ENCODE measurements around the gene BAIAP2.

BAIAP2 gene

DNA sequence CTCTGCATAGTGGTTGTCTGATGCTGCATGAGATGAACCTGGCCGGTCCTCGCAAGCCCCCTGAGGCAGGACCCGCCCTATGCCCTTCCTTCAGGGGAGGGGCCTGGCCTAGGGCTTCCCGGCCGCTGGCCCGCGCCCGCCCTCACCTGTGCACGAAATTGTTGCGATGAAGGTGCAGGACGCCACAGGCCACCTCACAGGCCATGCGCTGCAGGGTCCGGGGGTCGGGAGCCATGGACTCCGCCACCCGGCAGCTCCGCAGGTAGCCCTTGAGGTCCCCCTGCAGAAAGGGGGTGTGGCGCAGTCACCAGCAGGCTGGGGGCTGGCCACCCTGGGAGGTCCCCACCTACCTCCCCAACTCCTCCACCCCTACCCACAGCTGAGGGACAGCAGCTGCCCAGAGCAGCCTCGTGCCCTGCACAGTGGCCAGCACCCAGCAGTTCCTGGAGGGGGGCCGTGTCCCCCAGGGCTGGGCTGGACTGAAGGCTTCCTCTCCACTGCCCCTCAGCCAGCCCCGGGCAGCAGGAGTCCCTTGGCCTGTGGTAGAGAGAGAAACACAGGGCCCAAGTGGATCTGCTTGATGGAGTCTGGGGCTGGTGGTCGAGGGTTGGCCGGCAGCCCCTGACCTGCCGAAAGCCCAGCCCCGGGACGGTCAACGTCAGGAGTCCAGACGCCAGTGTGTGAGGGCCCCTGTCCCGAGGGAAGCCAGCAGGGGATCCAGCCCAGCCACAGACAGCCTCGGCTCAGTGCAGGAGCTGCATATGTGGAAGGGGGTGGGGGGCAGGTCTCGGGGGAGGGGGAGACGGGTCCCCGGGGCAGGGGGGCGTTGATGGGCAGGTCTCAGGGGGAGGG, 91.6 kb downstream of the BAIAP2 start:
- TF ChIP-seq, protein P1, sequence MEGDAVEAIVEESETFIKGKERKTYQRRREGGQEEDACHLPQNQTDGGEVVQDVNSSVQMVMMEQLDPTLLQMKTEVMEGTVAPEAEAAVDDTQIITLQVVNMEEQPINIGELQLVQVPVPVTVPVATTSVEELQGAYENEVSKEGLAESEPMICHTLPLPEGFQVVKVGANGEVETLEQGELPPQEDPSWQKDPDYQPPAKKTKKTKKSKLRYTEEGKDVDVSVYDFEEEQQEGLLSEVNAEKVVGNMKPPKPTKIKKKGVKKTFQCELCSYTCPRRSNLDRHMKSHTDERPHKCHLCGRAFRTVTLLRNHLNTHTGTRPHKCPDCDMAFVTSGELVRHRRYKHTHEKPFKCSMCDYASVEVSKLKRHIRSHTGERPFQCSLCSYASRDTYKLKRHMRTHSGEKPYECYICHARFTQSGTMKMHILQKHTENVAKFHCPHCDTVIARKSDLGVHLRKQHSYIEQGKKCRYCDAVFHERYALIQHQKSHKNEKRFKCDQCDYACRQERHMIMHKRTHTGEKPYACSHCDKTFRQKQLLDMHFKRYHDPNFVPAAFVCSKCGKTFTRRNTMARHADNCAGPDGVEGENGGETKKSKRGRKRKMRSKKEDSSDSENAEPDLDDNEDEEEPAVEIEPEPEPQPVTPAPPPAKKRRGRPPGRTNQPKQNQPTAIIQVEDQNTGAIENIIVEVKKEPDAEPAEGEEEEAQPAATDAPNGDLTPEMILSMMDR (IDR thresholded peaks at IDR 0.05; ENCODE audit: low read depth, low read length, missing control alignments) = no peak
- H3K27me3 ChIP-seq (replicated peaks) = peaks cover 18% of the 10 kb centered on the region
- no peak overlapping the region for H3K27ac ChIP-seq
- H3K4me3 ChIP-seq (ENCODE audit: low read depth, low read length) = no peak overlapping the region
- DNase-seq = no peak
- H3K36me3 ChIP-seq (replicated peaks) = no peaks in the 10 kb centered on the region
- in situ Hi-C loops (cut with HindIII; ENCODE audit: low pct_ligation_motif_present, low sequenced_read_pairs) = no loop called here

DNA sequence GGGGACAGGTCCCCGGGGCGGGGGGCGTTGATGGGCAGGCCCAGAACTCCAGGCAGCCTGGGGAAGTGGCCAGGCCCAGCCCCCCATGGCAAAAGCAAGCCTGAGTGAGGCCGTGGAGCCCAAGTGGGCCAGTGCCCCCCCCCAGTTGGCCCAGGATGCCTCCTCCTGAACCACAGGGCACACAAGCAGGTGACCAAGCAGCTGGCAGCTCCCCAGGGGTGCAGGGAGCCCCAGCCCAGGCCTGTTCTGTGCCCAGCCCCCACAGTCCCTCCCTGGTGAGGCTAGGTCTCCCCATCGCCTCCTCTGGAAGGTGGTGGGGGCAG, 92.1 kb downstream of the BAIAP2 start:
- no peaks in the 10 kb centered on the region for H3K36me3 ChIP-seq (replicated peaks)
- TF ChIP-seq, protein P1 (IDR thresholded peaks at IDR 0.05; ENCODE audit: low read depth, low read length, missing control alignments) = no peak
- DNase-seq = no peak
- peaks cover 12% of the 10 kb centered on the region for H3K27me3 ChIP-seq (replicated peaks)
- H3K27ac ChIP-seq = no peak overlapping the region
- no peak overlapping the region for H3K4me3 ChIP-seq (ENCODE audit: low read depth, low read length)
- in situ Hi-C loops (cut with HindIII; ENCODE audit: low pct_ligation_motif_present, low sequenced_read_pairs) = no loop called here

DNA sequence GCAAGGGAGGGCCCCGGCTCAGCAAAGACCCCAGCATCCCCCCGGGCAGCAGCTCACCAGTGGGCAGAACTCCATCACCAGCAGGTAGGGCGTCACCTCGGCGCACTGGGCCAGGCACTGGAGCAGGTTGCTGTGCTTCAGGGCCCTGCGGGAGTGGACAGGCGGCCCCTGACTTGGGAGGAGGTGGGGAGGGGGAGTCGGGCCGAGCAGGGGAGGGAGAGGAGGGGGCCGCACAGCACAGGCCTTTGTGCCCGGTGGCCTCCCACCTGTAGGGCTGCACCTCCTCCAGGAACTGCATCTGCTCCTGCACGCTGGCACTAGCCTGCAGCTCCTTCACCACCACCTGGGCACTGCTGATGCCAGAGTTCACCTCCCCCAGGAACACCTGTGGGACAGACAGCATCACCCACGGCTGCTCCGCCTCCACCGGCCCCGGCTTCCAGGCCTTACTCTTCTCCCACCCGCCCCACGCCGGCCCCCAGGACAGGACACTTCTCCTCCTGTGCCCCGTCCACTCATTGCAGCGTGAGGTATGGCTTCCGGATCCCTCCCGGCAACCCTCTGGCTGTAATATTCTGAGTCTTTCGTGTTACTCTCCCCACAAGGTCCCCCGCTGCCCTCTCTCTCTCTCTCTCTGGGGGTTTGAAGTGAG, 92.7 kb downstream of the BAIAP2 start:
- H3K36me3 ChIP-seq (replicated peaks) = no peaks in the 10 kb centered on the region
- in situ Hi-C loops (cut with HindIII; ENCODE audit: low pct_ligation_motif_present, low sequenced_read_pairs) = no loop called here
- H3K27me3 ChIP-seq (replicated peaks) = peaks cover 6% of the 10 kb centered on the region
- no peak overlapping the region for H3K4me3 ChIP-seq (ENCODE audit: low read depth, low read length)
- H3K27ac ChIP-seq = no peak overlapping the region
- TF ChIP-seq, protein P1 (IDR thresholded peaks at IDR 0.05; ENCODE audit: low read depth, low read length, missing control alignments) = no peak
- no peak for DNase-seq

DNA sequence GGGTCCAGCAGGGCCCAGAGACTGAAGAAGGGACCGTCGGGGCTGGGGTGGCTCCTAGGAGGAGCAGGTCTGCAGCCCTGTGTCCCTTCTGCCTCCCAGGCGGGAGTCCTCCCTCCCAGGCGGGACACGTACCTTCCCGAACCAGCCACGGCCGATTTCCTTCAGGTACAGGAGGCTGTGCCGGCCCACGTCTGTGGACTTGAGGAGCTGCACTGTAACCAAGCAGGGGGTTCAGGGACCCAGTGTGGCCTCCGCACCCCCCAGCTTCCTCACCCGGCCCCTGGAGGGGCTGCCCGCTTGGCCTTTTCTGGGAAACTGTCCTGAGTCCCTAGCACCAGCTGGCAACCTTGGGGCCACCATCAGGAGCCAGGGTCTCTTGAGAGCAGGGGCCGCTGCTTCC, 93.4 kb downstream of the BAIAP2 start:
- no peaks in the 10 kb centered on the region for H3K36me3 ChIP-seq (replicated peaks)
- in situ Hi-C loops (cut with HindIII; ENCODE audit: low pct_ligation_motif_present, low sequenced_read_pairs) = no loop called here
- no peaks in the 10 kb centered on the region for H3K27me3 ChIP-seq (replicated peaks)
- no peak overlapping the region for H3K27ac ChIP-seq
- no peak for DNase-seq
- no peak overlapping the region for H3K4me3 ChIP-seq (ENCODE audit: low read depth, low read length)
- TF ChIP-seq, protein P1 (IDR thresholded peaks at IDR 0.05; ENCODE audit: low read depth, low read length, missing control alignments) = no peak

DNA sequence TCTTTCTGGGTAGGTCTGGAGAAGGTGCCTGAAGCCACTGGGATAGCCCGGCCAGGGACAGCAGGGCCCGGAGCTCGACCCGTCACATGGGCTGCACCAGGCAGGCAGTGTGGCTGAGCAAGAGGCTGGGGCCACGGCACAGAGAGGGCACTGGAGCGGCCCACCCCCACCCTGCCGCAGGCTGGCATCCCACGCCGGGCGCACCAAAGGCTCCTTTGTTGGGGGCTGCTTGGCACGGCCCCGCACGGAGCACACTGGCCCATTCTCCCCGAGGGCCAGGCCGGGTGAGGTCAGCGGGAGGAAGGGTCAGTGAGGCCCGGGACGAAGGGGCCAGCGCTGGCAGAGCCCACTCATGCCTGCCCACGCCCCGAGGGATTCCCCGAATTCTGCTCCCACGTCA, 93.8 kb downstream of the BAIAP2 start:
- H3K4me3 ChIP-seq (ENCODE audit: low read depth, low read length) = no peak overlapping the region
- no peaks in the 10 kb centered on the region for H3K27me3 ChIP-seq (replicated peaks)
- no peak for DNase-seq
- H3K27ac ChIP-seq = no peak overlapping the region
- in situ Hi-C loops (cut with HindIII; ENCODE audit: low pct_ligation_motif_present, low sequenced_read_pairs) = no loop called here
- TF ChIP-seq, protein P1 (IDR thresholded peaks at IDR 0.05; ENCODE audit: low read depth, low read length, missing control alignments) = no peak
- no peaks in the 10 kb centered on the region for H3K36me3 ChIP-seq (replicated peaks)

Measured in brain microvascular endothelial cell (primary cell).